22Rv1 (cell line): ENCODE measurements around the gene ZNF585A.

Experiments used
- ZFX ChIP-seq: fragments of 450-650 bp; IDR thresholded peaks from 2 replicates; pipeline ENCODE4 v1.6.1; 2017; ENCODE audit warnings: antibody characterized with exemption, borderline replicate concordance
- TF ChIP-seq, protein P1 (sequence below): fragments of 450-650 bp; IDR thresholded peaks from 2 replicates; pipeline ENCODE4 v1.5.1; 2017; ENCODE audit warnings: mild to moderate bottlenecking

GRCh38 chr19:37127999-37128820, 44.3 kb downstream of the ZNF585A start:
- TF ChIP-seq, protein P1, sequence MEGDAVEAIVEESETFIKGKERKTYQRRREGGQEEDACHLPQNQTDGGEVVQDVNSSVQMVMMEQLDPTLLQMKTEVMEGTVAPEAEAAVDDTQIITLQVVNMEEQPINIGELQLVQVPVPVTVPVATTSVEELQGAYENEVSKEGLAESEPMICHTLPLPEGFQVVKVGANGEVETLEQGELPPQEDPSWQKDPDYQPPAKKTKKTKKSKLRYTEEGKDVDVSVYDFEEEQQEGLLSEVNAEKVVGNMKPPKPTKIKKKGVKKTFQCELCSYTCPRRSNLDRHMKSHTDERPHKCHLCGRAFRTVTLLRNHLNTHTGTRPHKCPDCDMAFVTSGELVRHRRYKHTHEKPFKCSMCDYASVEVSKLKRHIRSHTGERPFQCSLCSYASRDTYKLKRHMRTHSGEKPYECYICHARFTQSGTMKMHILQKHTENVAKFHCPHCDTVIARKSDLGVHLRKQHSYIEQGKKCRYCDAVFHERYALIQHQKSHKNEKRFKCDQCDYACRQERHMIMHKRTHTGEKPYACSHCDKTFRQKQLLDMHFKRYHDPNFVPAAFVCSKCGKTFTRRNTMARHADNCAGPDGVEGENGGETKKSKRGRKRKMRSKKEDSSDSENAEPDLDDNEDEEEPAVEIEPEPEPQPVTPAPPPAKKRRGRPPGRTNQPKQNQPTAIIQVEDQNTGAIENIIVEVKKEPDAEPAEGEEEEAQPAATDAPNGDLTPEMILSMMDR, result no peak
- no peak for TF ChIP-seq ZFX
